Sigmoid colon (tissue), 3 donors: ENCODE results near the gene CACNG4.

ENCODE experiments used
- CTCF ChIP-seq, 4 experiments: fragments of 450-650 bp in 3 of 4; fragments of 200-600 bp in 1 of 4; IDR thresholded peaks; one replicate each; pipeline ENCODE4 v1.5.1; 2016 to 2019; ENCODE audit warnings: antibody characterized with exemption in 4 of 4, mild to moderate bottlenecking in 3 of 4, moderate library complexity in 2 of 4
- POLR2A ChIP-seq, 2 donors: fragments of 450-650 bp; IDR thresholded peaks; one replicate each; pipeline ENCODE4 v1.6.1; 2016; ENCODE audit warnings: antibody characterized with exemption in 2 of 2, mild to moderate bottlenecking in 2 of 2, moderate library complexity in 2 of 2

DNA sequence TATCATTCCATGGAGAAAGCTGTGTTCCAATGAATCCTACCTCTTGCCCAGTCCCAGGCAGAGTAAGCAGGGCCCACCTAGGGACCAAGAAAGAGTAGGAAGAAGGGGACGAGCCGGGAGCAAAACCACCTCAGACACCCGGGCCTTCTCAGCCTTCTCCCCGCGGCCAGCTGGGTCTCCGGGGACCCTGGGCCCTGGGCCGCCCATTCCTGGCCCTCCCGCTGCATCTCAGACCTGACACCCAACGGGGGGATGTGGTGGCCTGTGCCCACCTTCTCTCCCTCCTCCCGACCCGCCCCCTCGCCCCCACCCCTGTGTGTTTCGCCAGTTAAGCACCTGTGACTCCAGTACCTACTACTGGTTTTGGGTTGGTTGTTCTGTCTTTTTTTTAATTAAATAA lies 68.5 kb downstream of the CACNG4 start:
- TF ChIP-seq CTCF (IDR thresholded peaks at IDR 0.05) (no peak), POLR2A (IDR thresholded peaks at IDR 0.05) (no peak)
